Stimulated activated CD4-positive, alpha-beta T cell treated with anti-CD3 and anti-CD28 coated beads, Interleukin-15, amount 100 ng/mL, for 24 hours (primary cell): ENCODE results near the gene ATP2B2.
"Not testable (repeated sequence)": the region's sequence is repeated elsewhere in the genome, so short reads cannot be mapped to it uniquely, and the experiment has no call there.

Experiments used
- DNase-seq: peaks from one replicate; pipeline ENCODE4 v3.0.0-alpha.2; 2020

Gene ATP2B2

GRCh38 chr3:10317311-10317960, 187.9 kb downstream of the ATP2B2 start:
- DNase-seq: no peak

- DNase-seq: no peak
Observed at GRCh38 chr3:10315771-10316344, 189.5 kb downstream of the ATP2B2 start.

- no peak for DNase-seq
Observed at GRCh38 chr3:10315101-10315500, 190.3 kb downstream of the ATP2B2 start.

- no peak for DNase-seq
Observed at GRCh38 chr3:10312861-10313260, 192.5 kb downstream of the ATP2B2 start.

GRCh38 chr3:10312391-10312790, 193.0 kb downstream of the ATP2B2 start:
- DNase-seq: no peak

GRCh38 chr3:10311710-10312109, 193.7 kb downstream of the ATP2B2 start:
- DNase-seq: no peak

- no peak for DNase-seq
Observed at GRCh38 chr3:10310578-10310977, 194.8 kb downstream of the ATP2B2 start.

GRCh38 chr3:10309736-10310135, 195.7 kb downstream of the ATP2B2 start:
- DNase-seq: no peak

- no peak for DNase-seq
Observed at GRCh38 chr3:10308678-10309077, 196.7 kb downstream of the ATP2B2 start.

GRCh38 chr3:10306156-10306555, 199.2 kb downstream of the ATP2B2 start:
- DNase-seq: no peak

- no peak for DNase-seq
Observed at GRCh38 chr3:10305331-10305902, 200.0 kb downstream of the ATP2B2 start.

- DNase-seq: no peak
Observed at GRCh38 chr3:10304905-10305304, 200.5 kb downstream of the ATP2B2 start.

- DNase-seq: no peak
Observed at GRCh38 chr3:10303785-10304184, 201.6 kb downstream of the ATP2B2 start.

- no peak for DNase-seq
Observed at GRCh38 chr3:10303105-10303504, 202.3 kb downstream of the ATP2B2 start.

GRCh38 chr3:10300087-10300486, 205.3 kb downstream of the ATP2B2 start:
- no peak for DNase-seq

- DNase-seq: no peak
Observed at GRCh38 chr3:10299679-10300078, 205.7 kb downstream of the ATP2B2 start.

GRCh38 chr3:10299175-10299574, 206.2 kb downstream of the ATP2B2 start:
- no peak for DNase-seq

- DNase-seq: not testable (repeated sequence)
Observed at GRCh38 chr3:10298064-10298463, 207.3 kb downstream of the ATP2B2 start.

GRCh38 chr3:10294030-10294586, 211.3 kb downstream of the ATP2B2 start:
- DNase-seq: no peak

- no peak for DNase-seq
Observed at GRCh38 chr3:10292505-10293419, 212.6 kb downstream of the ATP2B2 start, which contains the start of gene GHRL. Gene GHRL, minus strand, starts transcription at chr3:10292947. Its CDS starts 2,767 bp downstream, at chr3:10290180.

GRCh38 chr3:10291641-10292040, 213.7 kb downstream of the ATP2B2 start:
- DNase-seq: no peak

- no peak for DNase-seq
Observed at GRCh38 chr3:10290481-10291176, 214.8 kb downstream of the ATP2B2 start.
